Thymus (tissue), 11 donors: ENCODE data around the gene YEATS4. TPM values are rescaled to one million over a fixed set of nuclear protein-coding genes. Genes with fewer than 3 reads are reported as not detected.

Experiments used
- DNase-seq, 9 donors: peaks; one replicate each; pipeline ENCODE4 v3.0.0-alpha.2; 2013; ENCODE audit warnings: low spot score in 9 of 9, low read depth in 6 of 9, missing footprints in 1 of 9
- H3K27ac ChIP-seq, 2 donors: one replicate each; pipeline ENCODE4 v1.5.1; 2013; ENCODE audit warnings: control low read depth in 1 of 2, low read depth in 1 of 2, low read length in 1 of 2, mild to moderate bottlenecking in 1 of 2, moderate library complexity in 1 of 2
- H3K27me3 ChIP-seq, 2 donors: one replicate each; pipeline ENCODE4 v1.5.1; 2013; ENCODE audit warnings: low read length in 1 of 2; ENCODE audit not compliant: control insufficient read depth in 2 of 2, insufficient read depth in 1 of 2
- H3K36me3 ChIP-seq, 2 donors: one replicate each; pipeline ENCODE4 v1.5.1; 2013; ENCODE audit warnings: low read length in 1 of 2, mild to moderate bottlenecking in 1 of 2, moderate library complexity in 1 of 2; ENCODE audit not compliant: control insufficient read depth in 2 of 2, insufficient read depth in 2 of 2
- H3K4me1 ChIP-seq, 2 donors: one replicate each; pipeline ENCODE4 v1.5.1; 2013; ENCODE audit warnings: low read length in 2 of 2; ENCODE audit not compliant: control insufficient read depth in 2 of 2, insufficient read depth in 2 of 2
- H3K4me3 ChIP-seq, 2 donors: one replicate each; pipeline ENCODE4 v1.5.1; 2013; ENCODE audit warnings: low read length in 2 of 2, control low read depth in 1 of 2, mild to moderate bottlenecking in 1 of 2
- H3K9me3 ChIP-seq, 2 donors: one replicate each; pipeline ENCODE4 v1.5.1; 2013; ENCODE audit warnings: low read length in 1 of 2, mild to moderate bottlenecking in 1 of 2; ENCODE audit not compliant: control insufficient read depth in 2 of 2, insufficient read depth in 1 of 2
- WGBS: extraction: QIAGEN DNeasy Blood & Tissue Kit; methylation state at CpG from one replicate; pipeline ENCODE4 v1.1.7; 2013; 5-methylcytosine and 5-hydroxymethylcytosine counted together
- polyA plus RNA-seq: library from polyadenylated mRNA; stranded (reverse); fragments of 200-250 nt; gene quantifications from one replicate; pipeline ENCODE4 v1.2.3, GENCODE V29; 2013
- total RNA-seq: library from RNA; stranded (reverse); fragments of 120-200 nt; gene quantifications from one replicate; pipeline ENCODE4 v1.2.4, GENCODE V29; 2013
- donor health status: healthy.

Gene YEATS4
- total and polyA plus RNA-seq, 2 donors, result 20.5 to 45.7 TPM

DNA sequence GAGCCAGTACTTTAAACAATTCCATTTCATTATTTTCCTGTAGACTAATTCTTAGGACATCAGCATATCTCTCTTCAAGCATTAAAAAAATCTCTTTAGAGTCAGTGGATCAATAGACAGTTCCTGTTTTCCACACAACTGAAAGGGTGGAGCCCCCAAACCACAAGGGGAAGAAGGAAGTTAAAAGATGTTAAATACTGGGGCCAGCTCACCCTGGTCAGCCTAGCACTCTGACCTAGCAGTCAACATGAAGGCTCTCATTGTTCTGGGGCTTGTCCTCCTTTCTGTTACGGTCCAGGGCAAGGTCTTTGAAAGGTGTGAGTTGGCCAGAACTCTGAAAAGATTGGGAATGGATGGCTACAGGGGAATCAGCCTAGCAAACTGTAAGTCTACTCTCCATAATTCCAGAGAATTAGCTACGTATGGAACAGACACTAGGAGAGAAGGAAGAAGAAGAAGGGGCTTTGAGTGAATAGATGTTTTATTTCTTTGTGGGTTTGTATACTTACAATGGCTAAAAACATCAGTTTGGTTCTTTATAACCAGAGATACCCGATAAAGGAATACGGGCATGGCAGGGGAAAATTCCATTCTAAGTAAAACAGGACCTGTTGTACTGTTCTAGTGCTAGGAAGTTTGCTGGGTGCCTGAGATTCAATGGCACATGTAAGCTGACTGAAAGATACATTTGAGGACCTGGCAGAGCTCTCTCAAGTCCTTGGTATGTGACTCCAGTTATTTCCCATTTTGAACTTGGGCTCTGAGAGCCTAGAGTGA lies 11.2 kb upstream of the YEATS4 start, which contains the start of gene LYZ:
LYZ (plus strand) TSS at position 220 of the 777 bp plus-strand sequence; CDS start at position 248, 28 bp downstream.
- Histone ChIP-seq H3K4me1 (no peaks in the 10 kb centered on the region), H3K27me3 (no peaks in the 10 kb centered on the region), H3K27ac (no peak within 1 kb of the TSS), H3K36me3 (no peaks in the 10 kb centered on the region), H3K4me3 (no peak within 1 kb of the TSS), H3K9me3 (no peaks in the 10 kb centered on the region)
- 94% methylated on average over 4 of the region's 4 CpGs for WGBS
- no peak for DNase-seq

GRCh38 chr12:69350002-69350626 lies 9.4 kb upstream of the YEATS4 start:
- Histone ChIP-seq H3K9me3 (no peaks in the 10 kb centered on the region), H3K4me1 (no peaks in the 10 kb centered on the region), H3K27ac (no peak overlapping the region), H3K36me3 (no peaks in the 10 kb centered on the region), H3K4me3 (no peak overlapping the region), H3K27me3 (no peaks in the 10 kb centered on the region)
- no peak for DNase-seq
- WGBS, result 97% methylated on average over 2 of the region's 2 CpGs

GRCh38 chr12:69350777-69351176 lies 8.8 kb upstream of the YEATS4 start:
- no peaks in the 10 kb centered on the region for H3K27me3 ChIP-seq
- no peaks in the 10 kb centered on the region for H3K36me3 ChIP-seq
- H3K27ac ChIP-seq, result no peak overlapping the region
- no peak for DNase-seq
- no peak overlapping the region for H3K4me3 ChIP-seq
- H3K9me3 ChIP-seq, result no peaks in the 10 kb centered on the region
- WGBS, result 94% methylated on average over 1 of the region's 1 CpG
- no peaks in the 10 kb centered on the region for H3K4me1 ChIP-seq

- H3K4me1 ChIP-seq, result no peaks in the 10 kb centered on the region
- H3K27ac ChIP-seq, result no peak overlapping the region
- 97% methylated on average over 2 of the region's 2 CpGs for WGBS
- H3K36me3 ChIP-seq, result no peaks in the 10 kb centered on the region
- H3K9me3 ChIP-seq, result no peaks in the 10 kb centered on the region
- H3K4me3 ChIP-seq, result no peak overlapping the region
- H3K27me3 ChIP-seq, result no peaks in the 10 kb centered on the region
- DNase-seq, result no peak
Observed at GRCh38 chr12:69351462-69352236, 7.9 kb upstream of the YEATS4 start.

DNA sequence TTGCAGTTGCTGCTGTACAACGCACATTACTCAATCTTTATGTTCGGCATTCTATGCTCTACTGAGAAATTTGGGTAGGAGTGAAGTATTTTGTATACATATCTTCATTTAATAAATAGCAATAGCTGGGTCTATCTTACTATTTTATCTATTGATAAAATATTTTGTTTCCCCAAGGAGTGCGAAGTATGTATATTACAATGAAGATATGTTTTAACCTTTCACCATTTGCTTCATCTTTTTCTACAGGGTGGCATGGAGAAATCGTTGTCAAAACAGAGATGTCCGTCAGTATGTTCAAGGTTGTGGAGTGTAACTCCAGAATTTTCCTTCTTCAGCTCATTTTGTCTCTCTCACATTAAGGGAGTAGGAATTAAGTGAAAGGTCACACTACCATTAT lies 6.6 kb upstream of the YEATS4 start:
- 98% methylated on average over 5 of the region's 5 CpGs for WGBS
- H3K4me3 ChIP-seq, result no peak overlapping the region
- H3K27me3 ChIP-seq, result no peaks in the 10 kb centered on the region
- no peak overlapping the region for H3K27ac ChIP-seq
- no peak for DNase-seq
- H3K9me3 ChIP-seq, result no peaks in the 10 kb centered on the region
- no peaks in the 10 kb centered on the region for H3K36me3 ChIP-seq
- no peaks in the 10 kb centered on the region for H3K4me1 ChIP-seq

DNA sequence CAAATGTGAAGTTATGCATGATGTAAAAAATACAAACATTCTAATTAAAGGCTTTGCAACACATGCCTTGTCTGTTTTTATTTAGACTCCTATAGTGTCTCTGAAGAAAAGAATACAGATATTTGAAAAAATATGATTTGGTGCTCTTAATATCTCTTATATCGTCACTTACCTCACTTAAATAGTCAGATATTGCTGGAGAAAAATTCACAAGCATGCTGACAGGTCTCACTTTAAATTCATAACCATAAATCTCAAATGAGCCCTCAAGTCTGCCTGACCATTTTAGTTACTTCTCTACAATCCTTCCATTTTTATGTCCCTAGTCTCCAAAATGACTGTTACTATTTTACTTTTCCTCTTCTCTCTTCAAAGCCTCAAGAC lies 5.4 kb upstream of the YEATS4 start:
- no peak for DNase-seq
- no peaks in the 10 kb centered on the region for H3K9me3 ChIP-seq
- peaks cover 0 to under 1% of the 10 kb centered on the region in 2 donors for H3K4me1 ChIP-seq
- WGBS, result 97% methylated on average over 1 of the region's 1 CpG
- no peak overlapping the region for H3K27ac ChIP-seq
- H3K4me3 ChIP-seq, result no peak overlapping the region
- H3K27me3 ChIP-seq, result no peaks in the 10 kb centered on the region
- no peaks in the 10 kb centered on the region for H3K36me3 ChIP-seq

DNA sequence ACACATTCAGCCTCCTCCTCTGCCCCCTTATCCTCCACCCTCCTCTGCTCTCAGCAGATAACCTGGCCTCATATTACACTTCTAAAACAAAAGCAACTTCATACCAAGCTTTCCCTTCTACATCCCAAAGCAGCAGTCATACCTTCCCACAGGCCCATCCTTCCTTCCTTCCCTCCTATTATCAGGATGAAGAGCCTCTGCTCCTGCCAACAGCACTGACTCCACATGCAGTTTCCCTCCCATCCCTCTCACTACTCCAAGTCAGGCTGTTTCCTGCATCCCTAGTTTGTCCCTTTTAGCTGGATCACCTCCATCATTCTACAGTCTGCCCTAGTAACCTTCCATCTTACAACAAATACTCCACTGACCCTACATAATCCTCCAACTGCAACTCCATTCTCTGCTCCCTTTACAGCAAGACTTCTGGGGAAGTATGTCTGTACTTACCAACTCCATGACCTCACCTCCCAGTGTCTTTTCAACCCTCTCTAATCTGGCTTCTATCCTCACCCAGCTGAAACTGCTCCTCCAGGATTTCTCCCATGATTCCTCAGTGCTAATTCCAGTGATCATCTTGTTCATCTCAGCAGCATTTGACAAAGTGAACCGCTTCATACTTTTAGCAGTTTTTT lies 4.9 kb upstream of the YEATS4 start:
- Histone ChIP-seq H3K9me3 (peaks cover 0 to under 1% of the 10 kb centered on the region in 2 donors), H3K4me3 (no peak overlapping the region)
- 97% methylated on average over 1 of the region's 1 CpG for WGBS

GRCh38 chr12:69355363-69356028 lies 4.0 kb upstream of the YEATS4 start:
- Histone ChIP-seq H3K27me3 (no peaks in the 10 kb centered on the region), H3K9me3 (peaks cover 0 to 2% of the 10 kb centered on the region in 2 donors), H3K27ac (no peak overlapping the region), H3K4me3 (no peak overlapping the region), H3K36me3 (no peaks in the 10 kb centered on the region), H3K4me1 (peaks cover 4 to 6% of the 10 kb centered on the region in 2 donors)
- no peak for DNase-seq
- 93% methylated on average over 2 of the region's 2 CpGs for WGBS

More for the DNA sequence above, 4.9 kb upstream of the YEATS4 start:
- no peak for DNase-seq
- Histone ChIP-seq H3K27me3 (no peaks in the 10 kb centered on the region), H3K36me3 (no peaks in the 10 kb centered on the region), H3K27ac (no peak overlapping the region), H3K4me1 (peaks cover 0 to 3% of the 10 kb centered on the region in 2 donors)
